Activated T-helper 1 cell treated with Interleukin-2 at 50 U/mL for 16 hours (primary cell): ENCODE data around the gene TGM6.
A peak's percentile ranks its signal among the peaks of the same experiment; 100 is the strongest.
"Not testable (repeated sequence)": the region's sequence is repeated elsewhere in the genome, so short reads cannot be mapped to it uniquely, and the experiment has no call there.

ENCODE experiments used
- DNase-seq: peaks from one replicate; pipeline ENCODE4 v3.0.0-alpha.2; 2020; ENCODE audit warnings: low read depth

The TGM6 gene

DNA sequence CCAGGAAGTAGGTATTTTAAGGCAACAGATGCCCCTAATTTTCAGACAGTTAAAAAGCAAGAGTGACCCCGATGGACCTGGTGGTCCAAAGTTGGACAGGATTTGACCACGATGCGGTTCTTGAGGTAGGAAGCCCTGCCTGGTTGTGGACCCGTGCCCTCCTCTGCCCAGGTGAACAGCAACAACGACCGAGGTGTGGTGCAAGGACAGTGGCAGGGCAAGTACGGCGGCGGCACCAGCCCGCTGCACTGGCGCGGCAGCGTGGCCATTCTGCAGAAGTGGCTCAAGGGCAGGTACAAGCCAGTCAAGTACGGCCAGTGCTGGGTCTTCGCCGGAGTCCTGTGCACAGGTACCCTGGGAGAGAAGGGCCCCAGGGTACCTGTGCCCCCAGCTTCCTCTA is 18.7 kb downstream of the TGM6 start:
- DNase-seq: no peak

DNA sequence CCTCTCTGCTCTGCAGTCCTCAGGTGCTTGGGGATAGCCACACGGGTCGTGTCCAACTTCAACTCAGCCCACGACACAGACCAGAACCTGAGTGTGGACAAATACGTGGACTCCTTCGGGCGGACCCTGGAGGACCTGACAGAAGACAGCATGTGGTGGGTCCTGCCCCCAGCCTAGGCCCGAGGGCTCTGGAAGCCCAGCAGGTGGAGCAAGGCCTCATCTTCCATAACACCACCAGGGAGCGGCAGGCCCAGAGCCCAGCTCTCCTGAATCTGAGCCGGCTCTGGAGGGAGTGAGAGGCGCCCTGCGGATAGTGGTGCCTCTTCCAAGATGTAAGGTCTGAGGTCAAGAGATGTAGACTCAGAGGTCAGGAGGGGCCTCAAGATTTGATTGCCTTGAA is 19.6 kb downstream of the TGM6 start:
- DNase-seq: no peak

DNA sequence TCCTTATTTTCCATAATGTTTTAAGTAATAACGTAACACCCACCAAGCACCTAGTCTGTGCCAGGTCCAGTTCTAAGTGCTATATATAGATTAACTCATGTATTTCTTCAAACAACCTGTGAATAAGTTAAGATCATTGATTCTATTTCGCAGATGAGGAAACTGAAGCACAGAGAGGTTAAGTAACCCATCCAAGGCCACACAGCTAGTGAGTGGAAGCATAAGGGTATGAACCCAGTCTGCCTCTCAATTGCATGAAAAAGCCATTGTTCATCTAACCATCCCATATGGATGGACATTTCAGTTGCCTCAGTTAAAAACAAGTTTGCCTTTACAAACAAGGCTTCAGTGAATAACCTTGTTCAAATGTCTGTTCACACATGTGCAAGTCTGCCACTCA is 20.8 kb downstream of the TGM6 start:
- no peak for DNase-seq

DNA sequence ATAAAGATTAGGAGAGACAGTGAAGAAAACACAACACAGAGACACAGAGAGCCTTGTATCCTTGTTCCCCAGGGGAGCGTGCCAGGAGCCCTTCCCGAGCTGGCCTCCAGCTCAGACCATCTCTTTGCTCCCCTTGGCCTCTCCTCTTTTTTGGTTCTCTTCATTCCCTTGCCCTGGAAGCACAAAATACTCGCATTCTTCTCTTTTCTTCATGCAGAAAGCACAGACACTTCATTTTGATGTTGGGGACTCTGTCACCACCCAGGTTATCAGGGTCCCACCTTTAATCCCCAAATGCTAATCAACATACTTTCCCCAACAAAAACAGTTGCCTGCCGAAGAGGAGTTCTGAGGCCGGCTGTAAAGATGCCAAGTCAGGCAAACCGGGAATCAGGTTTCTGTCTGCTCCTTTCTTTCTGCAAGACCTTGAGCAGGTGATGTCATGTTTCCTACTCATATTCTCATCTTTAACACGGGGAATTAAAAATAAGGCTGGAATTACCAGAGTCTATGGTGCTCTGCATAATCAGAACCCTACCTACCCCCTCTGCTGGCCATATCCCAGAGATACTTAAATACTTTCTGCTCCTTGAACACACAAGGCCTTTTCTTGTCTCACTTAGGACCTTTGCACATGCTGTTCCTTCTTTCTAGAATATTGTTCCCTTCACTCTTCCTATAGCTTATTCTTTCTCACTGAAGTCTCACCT is 21.7 kb downstream of the TGM6 start:
- DNase-seq: no peak

DNA sequence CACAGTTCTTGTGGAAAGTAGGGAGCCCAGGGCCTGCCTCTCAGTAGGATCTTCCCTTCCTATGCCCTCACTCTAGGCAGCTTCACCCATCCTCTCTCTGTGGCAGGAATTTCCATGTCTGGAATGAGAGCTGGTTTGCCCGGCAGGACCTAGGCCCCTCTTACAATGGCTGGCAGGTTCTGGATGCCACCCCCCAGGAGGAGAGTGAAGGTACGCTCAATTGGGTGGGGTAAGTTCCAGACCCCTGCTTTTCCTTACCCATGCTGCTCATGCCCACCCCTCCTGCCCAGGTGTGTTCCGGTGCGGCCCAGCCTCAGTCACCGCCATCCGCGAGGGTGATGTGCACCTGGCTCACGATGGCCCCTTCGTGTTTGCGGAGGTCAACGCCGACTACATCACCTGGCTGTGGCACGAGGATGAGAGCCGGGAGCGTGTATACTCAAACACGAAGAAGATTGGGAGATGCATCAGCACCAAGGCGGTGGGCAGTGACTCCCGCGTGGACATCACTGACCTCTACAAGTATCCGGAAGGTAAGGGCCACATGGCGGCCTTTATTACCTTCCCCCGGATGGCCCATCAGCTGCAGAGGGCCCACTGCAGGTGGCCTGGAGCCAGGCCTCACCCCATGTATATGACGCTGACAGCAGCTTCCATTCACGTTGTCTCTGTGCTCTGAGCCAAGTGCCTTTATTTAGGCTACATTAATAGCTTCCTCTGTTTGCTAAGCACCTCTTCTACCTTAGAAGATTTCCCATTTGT is 22.8 kb downstream of the TGM6 start:
- no peak for DNase-seq

DNA sequence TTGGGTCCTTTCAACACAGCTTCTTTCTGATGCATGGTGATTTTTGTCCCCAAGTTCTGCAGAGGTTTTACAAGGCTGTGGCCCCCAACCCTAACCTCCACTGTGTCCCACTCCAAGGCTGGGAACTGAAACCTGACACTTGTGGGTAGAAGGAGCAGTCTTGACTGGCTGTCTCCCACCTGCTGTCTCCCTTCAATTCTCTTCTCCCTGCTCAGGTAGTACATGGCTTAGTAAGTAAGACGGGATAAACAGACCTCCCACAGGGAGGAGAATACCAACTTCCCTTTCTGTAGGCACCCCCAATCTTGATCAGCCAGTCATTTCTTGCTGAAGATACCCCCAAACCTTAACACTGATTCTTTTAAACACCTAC is 25.0 kb downstream of the TGM6 start:
- DNase-seq: no peak

DNA sequence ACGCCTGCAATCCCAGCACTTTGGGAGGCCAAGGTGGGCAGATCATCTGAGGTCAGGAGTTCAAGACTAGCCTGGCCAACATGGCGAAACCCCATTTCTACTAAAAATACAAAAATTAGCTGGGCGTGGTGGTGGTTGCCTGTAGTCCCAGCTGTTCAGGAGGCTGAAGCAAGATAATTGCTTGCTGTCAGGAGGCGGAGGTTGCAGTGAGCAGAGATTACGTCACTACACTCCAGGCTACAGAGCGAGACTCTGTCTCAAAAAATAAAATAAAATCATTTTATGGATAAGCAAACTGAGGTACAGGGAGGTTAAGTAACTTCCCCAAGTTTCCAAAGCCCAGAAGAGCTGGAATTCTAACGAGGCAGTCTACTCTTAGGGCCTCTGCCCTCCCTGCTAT is 26.7 kb downstream of the TGM6 start:
- DNase-seq: not testable (repeated sequence)

DNA sequence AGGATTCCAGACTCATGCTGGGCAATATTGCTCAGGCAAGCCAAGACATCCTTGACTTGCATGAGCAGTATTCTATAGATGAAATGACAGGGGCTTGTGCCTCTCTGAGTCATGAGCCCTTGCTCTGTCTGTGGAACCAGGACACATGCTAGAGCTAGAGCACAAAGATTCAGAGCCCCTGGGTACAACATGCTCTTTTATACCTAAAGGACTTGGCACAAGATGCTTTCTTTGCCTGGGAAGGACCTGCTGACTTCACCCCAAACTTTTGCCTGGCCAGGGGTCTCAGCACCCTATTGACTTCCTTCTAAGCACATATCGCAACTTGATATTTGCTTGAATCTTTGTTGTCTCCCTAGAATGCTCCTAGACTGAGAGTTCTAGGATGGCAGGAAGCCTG is 27.4 kb downstream of the TGM6 start:
- DNase-seq: no peak

DNA sequence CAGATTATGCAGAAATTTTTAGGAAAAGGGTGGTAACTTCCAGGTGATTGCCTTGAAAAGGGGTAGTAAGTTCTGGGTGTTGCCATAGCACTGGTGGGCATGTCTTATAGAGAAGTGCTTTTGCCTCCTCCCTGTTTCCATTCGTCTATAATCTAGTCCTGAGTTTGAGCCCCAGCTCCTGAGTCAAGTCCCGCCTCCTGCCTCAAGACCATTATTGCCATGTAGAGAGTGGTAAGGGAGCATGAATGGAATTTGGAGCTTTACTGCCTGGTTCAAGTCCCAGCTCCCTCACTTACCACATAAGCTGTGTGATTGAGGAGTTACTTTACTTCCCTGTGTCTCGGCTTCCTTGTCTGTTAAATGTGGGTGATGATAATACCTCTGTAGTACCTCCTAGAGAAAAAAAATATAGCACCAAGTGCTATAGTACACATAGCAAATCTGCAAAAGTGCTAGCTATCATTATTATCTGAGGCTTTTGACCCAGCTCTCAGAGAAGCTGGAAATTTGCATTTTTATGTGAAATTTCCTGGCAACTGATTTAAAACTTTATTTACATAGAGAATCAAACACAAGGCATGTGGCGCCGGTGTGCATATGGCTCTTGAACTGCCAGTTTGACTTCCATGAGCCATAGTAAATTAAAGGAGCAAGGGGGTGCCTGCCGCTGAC is 36.0 kb downstream of the TGM6 start:
- DNase-seq: no peak

DNA sequence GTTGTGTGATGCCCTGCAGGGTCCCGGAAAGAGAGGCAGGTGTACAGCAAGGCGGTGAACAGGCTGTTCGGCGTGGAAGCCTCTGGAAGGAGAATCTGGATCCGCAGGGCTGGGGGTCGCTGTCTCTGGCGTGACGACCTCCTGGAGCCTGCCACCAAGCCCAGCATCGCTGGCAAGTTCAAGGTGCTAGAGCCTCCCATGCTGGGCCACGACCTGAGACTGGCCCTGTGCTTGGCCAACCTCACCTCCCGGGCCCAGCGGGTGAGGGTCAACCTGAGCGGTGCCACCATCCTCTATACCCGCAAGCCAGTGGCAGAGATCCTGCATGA is 36.5 kb downstream of the TGM6 start:
- DNase-seq: no peak

DNA sequence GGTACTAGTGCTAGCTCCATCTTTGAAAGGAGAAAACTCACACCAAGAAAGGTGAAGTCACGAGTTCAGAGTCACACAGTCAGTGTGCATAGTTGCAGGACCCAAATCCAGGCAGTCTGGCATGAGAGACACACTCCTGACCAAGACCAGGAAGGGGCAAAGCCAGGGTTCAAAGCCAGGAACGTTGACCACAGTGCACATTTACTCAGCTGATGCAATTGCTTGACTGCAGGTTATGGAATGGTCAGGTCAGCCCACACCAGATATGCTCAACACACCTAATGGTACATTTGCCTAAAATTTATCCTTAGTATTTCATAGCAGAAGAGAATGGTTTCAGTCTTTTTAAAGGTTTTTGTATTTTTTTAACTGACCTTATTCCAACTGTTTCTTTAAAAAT is 37.7 kb downstream of the TGM6 start:
- no peak for DNase-seq

DNA sequence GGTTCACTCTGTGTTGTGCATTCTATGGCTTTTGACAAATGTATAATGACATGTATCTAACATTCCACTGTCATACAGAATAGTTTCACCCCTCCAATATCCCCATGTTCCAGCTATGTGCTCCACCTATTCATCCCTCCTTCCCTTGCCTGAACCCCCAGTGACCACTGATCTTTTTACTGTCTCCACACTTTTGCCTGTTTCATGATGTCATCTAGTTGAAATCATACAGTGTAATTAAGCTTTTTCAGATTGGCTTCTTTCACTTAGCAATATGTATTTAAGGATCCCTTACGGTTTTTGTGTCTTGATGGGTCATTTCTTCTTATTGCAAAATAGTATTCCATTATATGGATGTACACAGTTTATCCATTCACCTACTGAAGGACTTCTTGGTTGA is 39.8 kb downstream of the TGM6 start:
- no peak for DNase-seq

DNA sequence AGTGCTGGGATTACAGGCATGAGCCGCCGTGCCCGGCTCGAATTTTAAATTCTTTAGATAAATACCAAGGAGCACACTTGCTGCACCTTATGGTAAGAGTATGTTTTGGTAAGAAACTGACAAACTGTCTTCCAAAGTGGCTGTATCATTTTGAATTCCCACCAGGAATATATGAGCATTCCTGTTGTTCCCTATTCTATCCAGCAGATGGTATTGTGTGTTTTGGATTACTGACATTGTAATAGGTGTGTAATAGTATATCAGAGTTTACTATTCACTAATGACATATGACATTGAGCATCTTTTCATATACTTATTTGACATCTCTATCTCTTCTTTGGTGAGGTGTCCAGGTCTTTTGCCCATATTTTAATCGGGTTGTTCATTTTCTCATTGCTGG is 40.5 kb downstream of the TGM6 start:
- DNase-seq: no peak

DNA sequence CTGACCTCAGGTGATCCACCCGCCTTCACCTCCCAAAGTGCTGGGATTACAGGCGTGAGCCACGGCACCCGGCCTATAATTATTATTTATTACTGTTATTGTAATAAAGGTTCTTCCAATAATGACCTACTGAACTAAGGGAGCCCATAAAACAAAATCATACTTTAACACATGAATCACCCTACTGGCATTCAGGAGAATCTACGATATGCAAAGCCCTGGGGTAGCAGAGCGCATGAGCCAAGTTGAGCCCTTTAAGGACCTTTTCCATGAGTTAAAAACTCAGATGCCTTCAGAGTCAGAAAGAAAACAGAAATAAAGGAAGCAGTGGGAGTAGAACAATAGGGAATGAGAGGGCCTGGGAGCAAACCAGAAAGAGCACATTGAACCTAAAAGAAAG is 48.4 kb downstream of the TGM6 start:
- DNase-seq: no peak

DNA sequence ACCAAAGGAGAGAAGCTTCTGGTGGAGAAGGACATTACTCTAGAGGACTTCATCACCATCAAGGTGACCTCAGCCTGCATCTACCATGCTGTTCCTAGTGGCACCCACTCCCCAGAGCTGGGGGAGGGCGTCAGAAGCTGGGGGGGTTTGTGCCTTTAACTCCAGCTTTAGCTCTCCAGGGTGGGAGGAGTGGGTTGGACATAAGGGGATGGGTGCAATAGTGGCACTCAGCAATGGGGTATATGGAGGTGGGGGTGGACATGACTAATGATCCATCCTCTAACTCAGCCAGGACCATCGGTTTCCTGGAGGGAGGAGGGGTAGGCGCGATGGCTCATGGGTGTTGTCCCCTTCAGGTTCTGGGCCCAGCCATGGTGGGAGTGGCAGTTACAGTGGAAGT is 49.8 kb downstream of the TGM6 start:
- DNase-seq: no peak

DNA sequence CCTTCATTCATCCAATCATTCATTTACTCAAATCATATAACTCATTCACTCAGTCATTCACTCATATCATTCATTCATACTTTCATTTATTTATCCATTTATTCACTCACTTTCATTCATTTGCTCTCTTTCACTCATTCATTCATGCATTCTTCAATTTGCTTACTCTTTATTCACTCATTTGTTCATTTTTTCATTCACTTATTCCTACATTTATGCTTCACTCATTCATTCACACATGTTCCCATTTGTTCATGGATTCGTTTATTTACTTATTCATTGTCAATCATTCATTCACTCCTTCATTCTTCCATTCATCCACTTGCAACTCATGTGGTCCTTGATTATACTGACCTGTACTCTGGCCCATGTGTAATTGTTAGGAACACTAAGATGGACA is 50.5 kb downstream of the TGM6 start:
- DNase-seq: no peak

DNA sequence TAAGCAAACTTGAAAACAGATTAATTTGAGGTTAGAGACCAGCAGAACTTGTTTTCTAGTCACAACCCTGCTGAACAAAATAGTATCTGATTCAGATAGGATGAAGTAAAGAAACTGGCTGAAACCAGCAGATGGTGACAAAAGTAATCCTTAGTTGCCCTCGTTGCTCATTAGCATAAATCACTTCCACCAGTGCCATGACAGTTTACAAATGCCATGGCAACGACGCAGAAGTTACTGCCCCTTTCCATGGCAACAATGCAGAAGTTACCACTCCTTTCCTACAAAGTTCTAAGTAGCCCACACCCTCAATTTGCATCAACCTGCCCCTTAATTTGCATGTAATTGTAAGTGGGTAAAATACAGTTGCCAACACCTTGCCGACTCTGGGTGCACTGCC is 66.1 kb downstream of the TGM6 start:
- DNase-seq: no peak

DNA sequence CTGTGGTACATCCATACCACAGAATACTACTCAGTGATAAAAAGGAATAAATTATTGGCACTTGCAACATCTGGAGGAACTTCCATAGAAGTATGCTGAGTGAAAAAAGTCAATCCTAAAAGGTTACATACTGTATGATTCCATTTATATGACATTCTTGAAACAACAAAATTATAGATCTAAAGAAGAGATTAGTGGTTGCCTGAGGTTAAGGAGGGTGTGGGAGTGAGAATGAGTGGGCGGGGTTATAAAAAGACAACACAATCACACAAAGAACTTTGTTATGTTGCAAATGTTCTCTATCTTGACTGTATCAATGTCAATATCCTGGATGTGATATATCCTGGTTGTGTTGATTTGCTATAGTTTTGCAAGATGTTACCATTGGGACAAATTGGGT is 68.7 kb downstream of the TGM6 start:
- no peak for DNase-seq

DNA sequence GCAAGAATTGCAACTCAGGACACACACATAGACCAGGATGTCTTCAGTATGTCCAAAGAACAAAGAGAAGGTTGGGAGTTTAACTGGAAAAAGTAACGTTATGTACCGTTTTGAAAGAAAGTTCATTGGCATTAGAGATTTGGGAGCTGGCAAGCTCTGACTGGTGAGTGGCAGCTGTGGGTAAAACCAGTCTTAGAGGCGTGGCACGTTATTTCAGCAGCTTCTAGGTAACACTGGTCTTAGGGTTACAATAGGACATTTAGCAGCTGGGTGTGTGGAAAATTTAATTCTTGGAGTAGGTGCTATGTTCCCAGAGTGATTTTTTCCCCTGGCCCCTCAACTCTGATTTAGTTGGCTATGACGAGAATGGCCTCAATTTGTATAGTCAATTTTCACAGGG is 70.7 kb downstream of the TGM6 start:
- no peak for DNase-seq

DNA sequence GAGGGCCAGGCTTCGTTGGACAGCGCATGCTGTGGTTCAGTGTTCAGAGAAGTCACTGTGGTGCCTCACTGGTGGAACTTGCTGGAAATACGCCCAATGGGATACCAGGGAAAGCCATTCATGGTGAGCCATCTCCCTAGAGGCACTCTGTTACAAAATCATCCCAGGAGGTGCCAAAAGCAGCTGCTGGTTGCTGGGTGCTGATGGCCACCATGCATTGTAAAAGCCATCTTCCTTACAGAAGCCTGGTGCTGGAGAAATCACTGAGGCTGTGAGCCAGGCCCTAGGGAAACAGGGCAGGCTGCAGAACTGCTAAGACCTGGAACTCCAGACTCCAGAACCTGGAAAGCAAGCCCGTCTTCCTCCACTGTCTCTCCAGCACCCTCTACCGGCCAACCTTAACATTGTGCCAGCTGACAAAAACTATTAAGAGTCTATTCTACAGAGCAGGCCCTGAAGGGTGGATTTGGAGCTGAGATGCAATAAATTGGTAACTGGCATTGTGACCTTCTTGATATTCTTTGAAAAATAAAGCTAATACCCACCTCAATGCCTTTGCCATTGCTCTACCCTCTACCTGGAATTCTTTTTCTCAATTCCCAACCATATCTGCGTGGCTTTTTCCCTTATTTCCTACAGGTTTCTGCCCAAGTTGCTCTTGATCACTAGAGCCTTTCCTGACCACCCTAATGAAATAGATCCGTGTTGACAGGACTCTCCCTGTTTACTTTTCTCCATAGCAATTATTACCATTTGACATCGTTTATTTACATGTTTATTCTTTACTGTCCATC is 71.4 kb downstream of the TGM6 start:
- peak; percentile 27 for DNase-seq

DNA sequence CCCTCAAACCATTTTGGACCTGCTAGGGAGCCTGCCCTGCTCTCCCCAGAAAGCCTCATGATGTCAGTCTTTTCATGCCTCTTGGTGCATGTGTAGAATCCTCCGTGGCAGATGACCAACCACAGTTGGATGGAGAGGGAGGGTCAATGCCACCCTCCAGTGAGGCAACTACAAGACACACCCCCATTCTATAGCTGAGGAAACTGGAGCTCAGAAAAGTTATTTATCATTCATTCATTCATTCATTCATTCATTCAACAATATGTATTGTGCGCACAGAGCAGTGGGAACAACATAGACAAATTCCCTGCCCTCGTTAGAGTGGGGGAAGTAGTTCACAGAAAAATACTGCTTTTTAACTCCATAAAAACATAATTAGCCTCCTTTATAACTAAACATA is 73.1 kb downstream of the TGM6 start:
- DNase-seq: no peak

DNA sequence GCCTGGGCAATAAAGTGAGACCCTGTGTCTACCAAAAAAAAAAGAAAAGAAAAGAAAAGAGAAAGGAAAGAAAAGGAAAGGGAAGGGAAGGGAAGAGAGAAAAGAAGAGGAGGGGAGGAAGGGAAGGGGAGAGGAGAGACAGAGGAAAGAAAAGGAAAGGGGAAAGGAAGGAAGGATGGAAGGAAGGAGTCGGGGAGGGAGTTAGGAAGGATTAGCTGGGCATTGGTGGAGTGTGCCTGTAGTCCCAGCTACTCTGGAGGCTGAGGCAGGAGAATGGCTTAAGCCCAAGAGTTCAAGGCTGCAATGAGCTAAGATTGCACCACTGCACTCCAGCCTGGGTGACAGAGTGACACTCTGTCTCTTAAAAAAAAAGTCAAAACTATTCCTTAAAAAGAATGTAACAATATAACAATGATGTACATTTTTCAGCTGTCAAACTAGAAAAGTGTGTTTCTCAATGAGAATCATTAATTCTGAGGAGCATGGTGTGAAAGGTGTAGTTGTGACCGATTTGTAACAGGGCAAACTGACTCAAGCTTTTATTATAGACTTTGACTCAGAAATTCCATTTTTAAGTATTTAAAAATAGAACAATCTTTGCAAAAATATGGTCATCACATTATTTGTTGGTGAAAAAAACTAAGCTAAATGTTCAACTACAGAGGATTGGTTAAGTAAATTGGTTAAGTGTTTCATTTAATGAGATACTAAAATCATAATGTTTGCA is 75.2 kb downstream of the TGM6 start:
- DNase-seq: no peak
